ENCODE measurements around the gene TBX19. TPM values are rescaled to one million over a fixed set of nuclear protein-coding genes. Genes with fewer than 3 reads are reported as not detected.

Gene TBX19
- total and polyA plus RNA-seq, 2 of the 8 experiments (the other 6 are each of a cell fraction or from before 2014, with no cell fraction given): 1.0 to 1.8 TPM

DNA sequence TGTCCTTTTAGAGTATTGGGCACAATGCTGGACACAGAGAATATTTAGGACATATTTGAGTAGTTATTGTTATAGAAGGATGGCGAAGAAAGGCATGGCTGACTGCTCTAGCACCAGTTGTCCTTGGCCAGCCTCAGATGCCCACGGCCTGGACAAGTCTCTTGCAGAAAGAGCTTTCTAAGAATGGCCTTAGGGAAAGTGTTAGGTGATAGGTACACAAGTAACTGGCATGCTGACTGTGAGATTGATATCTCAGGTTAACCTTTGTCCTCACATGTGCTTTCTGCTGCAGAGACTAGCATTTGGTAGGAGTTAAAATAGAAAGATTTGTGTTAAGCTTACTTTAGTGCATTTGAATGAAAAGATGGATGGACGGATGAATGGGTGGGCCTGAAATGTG lies 44.7 kb upstream of the TBX19 start:
- DNase-seq (ENCODE audit: low read depth in 1 of 2, low spot score in 2 of 2): no peak
- H4K5ac ChIP-seq (ENCODE audit: insufficient read length, low read depth, low read length): no peak overlapping the region
- POLR2A ChIA-PET (ENCODE audit: partially characterized antibody): interaction anchor here (1.0 to 1.3 kb wide), 3 partner anchors 10 to 300 kb away, joined by 3 to 9 read pairs (median 4); partner anchors contain the start of gene SFT2D2
- 92% methylated on average over 3 of the region's 3 CpGs; no CpG with 5 or more reads in 1 of the 2 experiments for WGBS, 2 experiments (ENCODE audit: extremely low coverage in 1 of 2, insufficient coverage in 1 of 2, insufficient read length in 1 of 2, insufficient replicate concordance in 2 of 2, low coverage in 1 of 2, low lambda C conversion rate in 2 of 2, missing lambda C conversion rate in 1 of 2)
- H2BK15ac ChIP-seq (ENCODE audit: low read length): no peak overlapping the region
- H2AK5ac ChIP-seq (ENCODE audit: low read depth, low read length): no peak overlapping the region
- CTCF ChIA-PET (ENCODE audit: partially characterized antibody): interaction anchor here (0.6 to 3.6 kb wide), 56 partner anchors 8 to 1106 kb away, joined by 3 to 29 read pairs (median 4); partner anchors contain the start of genes SFT2D2 and TBX19
- no peak overlapping the region for H3K9ac ChIP-seq (replicated peaks in 1 of 4; ENCODE audit: extremely low read depth in 1 of 4, low read depth in 3 of 4, low read length in 3 of 4)
- peaks cover 0 to 26% (median 1%) of the 10 kb centered on the region in 4 experiments; a peak in 6 of 8 replicates for H3K36me3 ChIP-seq (ENCODE audit: control insufficient read depth in 2 of 4, insufficient read depth in 4 of 4, low read length in 3 of 4)
- no peak overlapping the region for H3K56ac ChIP-seq (replicated peaks; ENCODE audit: insufficient read length, low read depth, low read length)
- no peak overlapping the region for H2BK5ac ChIP-seq (ENCODE audit: low read depth, low read length)
- H3K23ac ChIP-seq (ENCODE audit: insufficient read length): no peak overlapping the region
- no peak overlapping the region for H2AFZ ChIP-seq (ENCODE audit: low read length)
- H2BK12ac ChIP-seq (ENCODE audit: low read depth, low read length): no peak overlapping the region
- no peak overlapping the region for H3K18ac ChIP-seq (ENCODE audit: extremely low read depth, low read length)
- H3K4me2 ChIP-seq (ENCODE audit: insufficient read depth in 1 of 2, low read depth in 2 of 2, low read length in 2 of 2): no peak overlapping the region
- no peak overlapping the region for H3K4ac ChIP-seq (replicated peaks; ENCODE audit: insufficient read length, low read depth, low read length)
- H4K91ac ChIP-seq (replicated peaks; ENCODE audit: insufficient read length, low read length): no peak overlapping the region
- H4K20me1 ChIP-seq (replicated peaks in 1 of 2; ENCODE audit: control insufficient read depth in 1 of 2, insufficient read depth in 2 of 2, low read length in 2 of 2): peaks cover 0 to 2% of the 10 kb centered on the region in 2 experiments
- H2BK120ac ChIP-seq (replicated peaks; ENCODE audit: low read depth, low read length): no peak overlapping the region
- H3K79me2 ChIP-seq (ENCODE audit: control insufficient read depth in 1 of 2, insufficient read depth in 2 of 2, low read length in 2 of 2): no peaks in the 10 kb centered on the region
- no peaks in the 10 kb centered on the region for H3K23me2 ChIP-seq (ENCODE audit: low read depth, low read length)
- no peaks in the 10 kb centered on the region for H3K9me3 ChIP-seq (ENCODE audit: insufficient read depth in 2 of 2, low read depth in 1 of 2, low read length in 1 of 2)
- no peak for FAIRE-seq
- no peak overlapping the region for H3K4me3 ChIP-seq (ENCODE audit: extremely low read depth in 1 of 4, insufficient read depth in 2 of 4, low read depth in 3 of 4, low read length in 4 of 4)
- H3K27me3 ChIP-seq (replicated peaks in 1 of 4; ENCODE audit: control insufficient read depth in 3 of 4, extremely low read depth in 1 of 4, insufficient read depth in 3 of 4, low read length in 3 of 4): no peaks in the 10 kb centered on the region
- no peak overlapping the region for H3K14ac ChIP-seq (ENCODE audit: insufficient read length)
- H4K8ac ChIP-seq (ENCODE audit: extremely low read depth, insufficient read depth, low read length): no peak overlapping the region
- no peak overlapping the region for H3K27ac ChIP-seq (ENCODE audit: low read depth, low read length)
- no peaks in the 10 kb centered on the region for H3K4me1 ChIP-seq (replicated peaks in 1 of 4; ENCODE audit: control insufficient read depth in 3 of 4, insufficient read depth in 4 of 4, low read length in 3 of 4)
- no peak overlapping the region for H2BK20ac ChIP-seq (ENCODE audit: low read length)
- H3K79me1 ChIP-seq (ENCODE audit: low read depth, low read length): peaks cover 4% of the 10 kb centered on the region; the same call in 1 of the 2 replicates
- TF ChIP-seq MAFK (IDR thresholded peaks at IDR 0.05; ENCODE audit: low read depth, low read length) (no peak), BCL11A (IDR thresholded peaks at IDR 0.05; ENCODE audit: low read depth in 2 of 2, low read length in 2 of 2) (no peak), SP4 (IDR thresholded peaks at IDR 0.05; ENCODE audit: low read length) (no peak), RFX5 (IDR thresholded peaks at IDR 0.05; ENCODE audit: borderline replicate concordance, low read depth, low read length) (no peak), TAF1 (IDR thresholded peaks at IDR 0.05; ENCODE audit: low read depth, low read length) (no peak), HDAC2 (IDR thresholded peaks at IDR 0.05; ENCODE audit: borderline replicate concordance in 1 of 2, low read depth in 2 of 2, low read length in 2 of 2) (no peak), RAD21 (IDR thresholded peaks at IDR 0.05 in 1 of 2, conservative IDR thresholded peaks at IDR 0.05 in 1 of 2; ENCODE audit: low read depth in 2 of 2, low read length in 2 of 2) (no peak), POLR2AphosphoS5 (IDR thresholded peaks at IDR 0.05; ENCODE audit: low read depth, low read length) (no peak), JUN (IDR thresholded peaks at IDR 0.05; ENCODE audit: low read depth, low read length) (no peak), SP1 (IDR thresholded peaks at IDR 0.05; ENCODE audit: low read depth, low read length) (no peak), SIX5 (IDR thresholded peaks at IDR 0.05; ENCODE audit: low read depth, low read length) (no peak), POU5F1 (IDR thresholded peaks at IDR 0.05; ENCODE audit: low read depth, low read length) (no peak), SRF (IDR thresholded peaks at IDR 0.05; ENCODE audit: low read depth, low read length) (no peak)
- TF ChIP-seq, protein P1, sequence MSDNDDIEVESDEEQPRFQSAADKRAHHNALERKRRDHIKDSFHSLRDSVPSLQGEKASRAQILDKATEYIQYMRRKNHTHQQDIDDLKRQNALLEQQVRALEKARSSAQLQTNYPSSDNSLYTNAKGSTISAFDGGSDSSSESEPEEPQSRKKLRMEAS (IDR thresholded peaks at IDR 0.05): no peak

Data from H1 (cell line).